BE2C (cell line): ENCODE data around the gene SLC12A2. TPM values are rescaled to one million over a fixed set of nuclear protein-coding genes. Genes with fewer than 3 reads are reported as not detected.

Experiments used
- DNase-seq: peaks from one replicate; pipeline ENCODE4 v3.0.0-alpha.2; 2020
- H3K27me3 ChIP-seq: fragments of 250-450 bp; sonication (Bioruptor Pico); 2 replicates; pipeline ENCODE4 v1.5.1; 2020; ENCODE audit warnings: mild to moderate bottlenecking
- H3K36me3 ChIP-seq: fragments of 250-450 bp; sonication (Bioruptor Pico); 2 replicates; pipeline ENCODE4 v1.5.1; 2020; ENCODE audit warnings: mild to moderate bottlenecking
- H3K4me1 ChIP-seq: fragments of 250-450 bp; sonication (Bioruptor Pico); 2 replicates; pipeline ENCODE4 v1.5.1; 2020
- H3K4me3 ChIP-seq: 2 replicates; pipeline ENCODE4 v1.5.1; 2011; ENCODE audit warnings: low read depth, low read length
- H3K9me3 ChIP-seq: fragments of 250-450 bp; sonication (Bioruptor Pico); 2 replicates; pipeline ENCODE4 v1.5.1; 2020
- polyA plus RNA-seq: library from polyadenylated mRNA; unstranded; fragments of >200 nt; gene quantifications from one replicate; pipeline ENCODE4 v1.2.1, GENCODE V29; 2012; ENCODE audit warnings: low read depth, missing spikeins; ENCODE audit not compliant: insufficient read length, insufficient read depth
- TF ChIP-seq, protein P1 (sequence below): IDR thresholded peaks from 2 replicates; pipeline ENCODE4 v1.5.1; 2012; ENCODE audit warnings: mild to moderate bottlenecking, low read depth, low read length

SLC12A2 gene
- polyA plus RNA-seq, result 4.0 TPM

- H3K9me3 ChIP-seq, result no peaks in the 10 kb centered on the region
- H3K4me3 ChIP-seq, result peak within 1 kb of the TSS; percentile 71
- no peaks in the 10 kb centered on the region for H3K36me3 ChIP-seq
- peak; percentile 93 for DNase-seq
- TF ChIP-seq, protein P1, sequence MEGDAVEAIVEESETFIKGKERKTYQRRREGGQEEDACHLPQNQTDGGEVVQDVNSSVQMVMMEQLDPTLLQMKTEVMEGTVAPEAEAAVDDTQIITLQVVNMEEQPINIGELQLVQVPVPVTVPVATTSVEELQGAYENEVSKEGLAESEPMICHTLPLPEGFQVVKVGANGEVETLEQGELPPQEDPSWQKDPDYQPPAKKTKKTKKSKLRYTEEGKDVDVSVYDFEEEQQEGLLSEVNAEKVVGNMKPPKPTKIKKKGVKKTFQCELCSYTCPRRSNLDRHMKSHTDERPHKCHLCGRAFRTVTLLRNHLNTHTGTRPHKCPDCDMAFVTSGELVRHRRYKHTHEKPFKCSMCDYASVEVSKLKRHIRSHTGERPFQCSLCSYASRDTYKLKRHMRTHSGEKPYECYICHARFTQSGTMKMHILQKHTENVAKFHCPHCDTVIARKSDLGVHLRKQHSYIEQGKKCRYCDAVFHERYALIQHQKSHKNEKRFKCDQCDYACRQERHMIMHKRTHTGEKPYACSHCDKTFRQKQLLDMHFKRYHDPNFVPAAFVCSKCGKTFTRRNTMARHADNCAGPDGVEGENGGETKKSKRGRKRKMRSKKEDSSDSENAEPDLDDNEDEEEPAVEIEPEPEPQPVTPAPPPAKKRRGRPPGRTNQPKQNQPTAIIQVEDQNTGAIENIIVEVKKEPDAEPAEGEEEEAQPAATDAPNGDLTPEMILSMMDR, result no peak
- H3K27me3 ChIP-seq, result no peaks in the 10 kb centered on the region
- no peaks in the 10 kb centered on the region for H3K4me1 ChIP-seq
Measured at GRCh38 chr5:128083033-128083810, at the start of gene SLC12A2. SLC12A2 (plus strand) TSS chr5:128083766; CDS start chr5:128083955, 189 bp downstream.

GRCh38 chr5:128035689-128036088 lies 47.9 kb upstream of the SLC12A2 start:
- Histone ChIP-seq H3K9me3 (no peaks in the 10 kb centered on the region), H3K36me3 (no peaks in the 10 kb centered on the region), H3K4me3 (no peak overlapping the region), H3K4me1 (no peaks in the 10 kb centered on the region), H3K27me3 (no peaks in the 10 kb centered on the region)
- TF ChIP-seq, protein P1, result no peak
- DNase-seq, result peak; percentile 31

DNA sequence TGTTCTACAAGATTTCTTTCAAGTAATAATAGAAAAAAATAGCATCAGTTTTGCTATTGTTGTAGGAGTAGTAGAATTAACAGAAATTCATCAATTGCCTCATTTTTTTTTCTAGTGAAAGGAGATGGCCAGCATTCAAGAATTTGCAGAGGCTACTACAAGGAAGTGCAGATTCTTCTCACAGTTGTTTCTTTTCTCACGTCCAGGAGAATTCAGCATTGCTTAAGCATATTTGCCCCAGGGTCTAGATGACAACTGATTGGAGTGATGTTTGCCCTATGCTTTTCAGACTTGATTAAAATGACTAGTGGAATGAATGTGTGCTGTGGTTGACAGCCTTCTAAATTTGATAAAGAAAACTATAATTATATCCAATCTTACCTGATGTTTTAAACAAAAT lies 46.6 kb upstream of the SLC12A2 start:
- Histone ChIP-seq H3K4me3 (no peak overlapping the region), H3K27me3 (no peaks in the 10 kb centered on the region), H3K36me3 (no peaks in the 10 kb centered on the region), H3K4me1 (no peaks in the 10 kb centered on the region), H3K9me3 (no peaks in the 10 kb centered on the region)
- no peak for DNase-seq
- TF ChIP-seq, protein P1, result no peak

DNA sequence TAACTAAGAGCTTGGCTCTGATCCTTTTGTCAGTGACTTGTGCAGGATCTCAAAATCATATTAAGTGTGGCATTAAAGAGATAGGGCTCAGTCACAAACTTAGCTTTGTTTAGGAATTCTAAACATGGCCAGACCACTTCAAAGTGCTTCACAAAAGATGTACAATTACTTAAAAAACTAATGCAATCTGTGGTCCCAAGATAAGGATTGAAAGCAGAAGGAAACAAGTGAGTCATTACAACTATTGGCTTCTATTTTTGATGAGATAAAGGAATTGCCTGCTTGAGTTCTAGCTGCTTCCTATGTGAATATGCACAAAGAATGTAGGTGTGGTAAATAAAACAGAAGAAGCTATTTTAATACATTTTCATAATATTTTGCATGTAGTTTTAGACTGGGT lies 44.9 kb upstream of the SLC12A2 start:
- H3K36me3 ChIP-seq, result no peaks in the 10 kb centered on the region
- no peak overlapping the region for H3K4me3 ChIP-seq
- H3K4me1 ChIP-seq, result no peaks in the 10 kb centered on the region
- no peaks in the 10 kb centered on the region for H3K27me3 ChIP-seq
- no peaks in the 10 kb centered on the region for H3K9me3 ChIP-seq
- DNase-seq, result no peak
- TF ChIP-seq, protein P1, result no peak

DNA sequence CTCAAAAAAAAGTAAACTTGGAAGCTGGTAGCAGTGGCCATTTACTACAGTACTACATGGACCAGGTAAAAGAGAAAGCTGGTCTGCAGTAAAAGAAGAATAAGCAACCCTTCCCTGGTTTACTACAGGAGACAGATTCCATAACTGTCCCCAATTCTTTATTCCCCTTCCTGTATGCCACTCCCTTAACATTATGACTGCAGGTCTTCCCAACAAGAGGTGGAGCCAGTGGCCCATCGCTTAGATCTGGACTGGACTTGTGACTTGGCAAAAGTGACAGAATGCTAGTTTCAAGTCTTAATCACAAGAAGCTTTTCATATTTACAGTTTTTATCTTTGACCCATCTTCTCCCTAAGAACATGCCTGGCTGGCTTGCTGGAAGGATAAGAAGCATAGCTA lies 42.6 kb upstream of the SLC12A2 start:
- Histone ChIP-seq H3K4me1 (no peaks in the 10 kb centered on the region), H3K27me3 (no peaks in the 10 kb centered on the region), H3K9me3 (no peaks in the 10 kb centered on the region), H3K36me3 (no peaks in the 10 kb centered on the region), H3K4me3 (no peak overlapping the region)
- DNase-seq, result no peak
- TF ChIP-seq, protein P1, result no peak

DNA sequence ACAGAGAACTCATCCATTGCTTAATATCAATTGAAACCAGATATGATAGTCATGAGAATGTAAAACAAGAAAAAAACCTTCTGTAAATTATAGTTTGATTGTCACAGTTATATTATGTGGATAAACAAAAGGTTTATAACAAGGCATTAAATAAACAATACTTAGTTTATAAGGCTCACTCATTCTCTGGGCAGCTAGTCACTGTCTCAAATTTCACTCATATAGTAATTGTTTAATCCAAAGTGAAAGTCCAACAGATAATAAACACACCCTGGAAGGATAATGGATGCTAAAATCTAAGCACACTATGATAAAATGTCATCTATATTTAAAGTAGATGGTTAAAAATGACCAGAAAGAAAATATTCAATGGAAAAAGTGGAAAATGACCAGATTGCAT lies 30.8 kb upstream of the SLC12A2 start:
- Histone ChIP-seq H3K36me3 (no peaks in the 10 kb centered on the region), H3K4me3 (no peak overlapping the region)

More for the DNA sequence above, 30.8 kb upstream of the SLC12A2 start:
- H3K4me1 ChIP-seq, result no peaks in the 10 kb centered on the region
- H3K27me3 ChIP-seq, result no peaks in the 10 kb centered on the region
- H3K9me3 ChIP-seq, result no peaks in the 10 kb centered on the region
- no peak for DNase-seq
- TF ChIP-seq, protein P1, result no peak
